Fibroblast of skin of right quadriceps (primary cell): ENCODE data around the gene FBXL7.

Experiments
- DNase-seq: peaks from one replicate; pipeline ENCODE4 v3.0.0-alpha.2; 2013

Gene FBXL7

DNA sequence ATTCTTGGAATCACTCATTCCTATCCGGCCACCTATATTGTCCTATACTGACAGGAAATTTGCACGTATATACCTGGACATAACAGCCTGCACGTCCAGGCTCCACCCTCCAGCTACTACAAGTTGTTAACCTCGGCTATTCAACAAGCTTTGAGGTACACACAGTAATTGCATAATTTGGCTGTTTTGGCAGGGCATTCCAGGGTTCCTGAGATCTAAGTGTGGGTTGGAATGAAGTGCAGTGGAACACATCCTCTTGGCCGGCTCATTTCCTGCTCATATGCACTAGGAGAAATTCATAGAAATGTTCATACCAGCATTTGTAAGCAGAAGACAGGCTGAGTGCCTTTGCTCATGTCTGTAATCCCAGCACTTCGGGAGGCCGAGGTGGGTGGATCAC is 222.3 kb downstream of the FBXL7 start:
- DNase-seq: no peak

GRCh38 chr5:15727375-15727774 is 227.4 kb downstream of the FBXL7 start:
- no peak for DNase-seq

DNA sequence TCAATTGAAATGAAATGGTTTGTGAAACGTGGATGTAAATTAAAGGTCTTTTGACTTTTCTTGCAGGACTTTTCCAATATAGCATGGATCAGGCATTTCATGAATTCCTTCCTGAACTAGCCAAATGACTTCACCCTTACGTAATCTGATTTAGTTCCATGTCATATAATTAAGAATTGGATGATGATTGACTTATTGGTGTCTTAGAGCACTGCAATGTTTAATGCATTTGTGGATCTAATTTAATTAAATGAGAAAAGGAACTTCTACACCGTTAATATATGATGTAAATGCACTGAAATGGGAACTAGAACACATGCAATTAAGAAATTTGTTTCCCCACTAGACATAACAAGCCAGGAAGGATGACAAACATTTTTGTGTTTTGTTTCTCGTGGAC is 228.8 kb downstream of the FBXL7 start:
- no peak for DNase-seq

- no peak for DNase-seq
Observed at GRCh38 chr5:15731699-15732098, 231.7 kb downstream of the FBXL7 start.

DNA sequence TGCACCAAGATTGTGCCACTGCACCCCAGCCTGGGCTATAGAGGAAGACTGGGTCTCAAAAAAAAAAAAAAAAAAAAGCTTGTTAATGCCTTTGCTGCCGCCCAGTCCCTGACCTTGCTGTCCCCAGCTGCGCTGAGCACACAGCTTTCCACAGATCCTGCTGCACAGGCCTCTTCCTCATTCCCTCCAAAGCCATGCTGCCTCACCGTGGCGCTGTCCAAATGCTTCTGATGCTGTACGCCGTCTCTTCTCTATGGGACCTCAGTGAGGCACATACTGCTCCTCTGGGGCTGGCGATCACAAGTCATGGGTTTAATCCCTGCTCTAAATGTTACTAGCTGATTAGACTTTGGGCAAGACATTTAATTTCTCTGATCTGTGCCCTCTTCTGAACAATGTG is 234.1 kb downstream of the FBXL7 start:
- DNase-seq: no peak

GRCh38 chr5:15737036-15737821 is 237.2 kb downstream of the FBXL7 start:
- peak; percentile 51 for DNase-seq

GRCh38 chr5:15737871-15738664 is 238.1 kb downstream of the FBXL7 start:
- DNase-seq: peak; percentile 42

- DNase-seq: no peak
Observed at GRCh38 chr5:15740383-15740782, 240.4 kb downstream of the FBXL7 start.

GRCh38 chr5:15741591-15741990 is 241.6 kb downstream of the FBXL7 start:
- DNase-seq: no peak

DNA sequence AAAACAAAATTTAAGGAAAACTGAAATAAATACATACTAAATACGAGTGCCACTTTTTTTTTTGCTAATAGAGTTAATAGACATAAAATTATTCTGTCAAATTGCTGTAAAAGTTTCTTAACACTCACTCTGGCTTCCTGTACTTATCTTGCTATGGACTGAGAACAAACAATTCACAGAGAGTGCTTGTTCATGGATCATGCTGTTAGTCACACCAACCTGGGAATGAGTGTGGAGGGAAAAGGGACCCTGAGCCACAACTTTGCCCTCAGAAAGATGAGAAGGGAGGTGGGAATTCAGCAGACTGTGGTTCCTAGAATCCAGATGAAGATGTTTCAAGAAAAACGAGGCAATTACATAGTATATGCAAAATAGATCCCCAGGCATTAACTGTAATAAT is 246.9 kb downstream of the FBXL7 start:
- no peak for DNase-seq

DNA sequence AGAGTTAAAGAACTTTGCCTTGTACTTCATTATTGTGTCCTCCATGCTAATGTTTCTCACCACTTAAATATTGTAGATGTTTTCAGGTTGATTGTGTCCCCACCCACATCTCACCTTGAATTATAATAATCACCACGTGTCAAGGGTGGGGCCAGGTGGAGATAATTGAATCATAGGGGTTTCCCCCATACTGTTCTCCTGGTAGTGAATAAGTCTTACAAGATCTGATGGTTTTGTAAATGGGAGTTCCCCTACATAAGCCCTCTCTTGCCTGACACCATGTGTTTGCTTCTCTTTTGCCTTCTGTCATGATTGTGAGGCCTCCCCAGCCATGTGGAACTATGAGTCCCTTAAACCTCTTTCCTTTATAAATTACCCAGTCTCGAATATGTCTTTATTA is 248.3 kb downstream of the FBXL7 start:
- DNase-seq: no peak

DNA sequence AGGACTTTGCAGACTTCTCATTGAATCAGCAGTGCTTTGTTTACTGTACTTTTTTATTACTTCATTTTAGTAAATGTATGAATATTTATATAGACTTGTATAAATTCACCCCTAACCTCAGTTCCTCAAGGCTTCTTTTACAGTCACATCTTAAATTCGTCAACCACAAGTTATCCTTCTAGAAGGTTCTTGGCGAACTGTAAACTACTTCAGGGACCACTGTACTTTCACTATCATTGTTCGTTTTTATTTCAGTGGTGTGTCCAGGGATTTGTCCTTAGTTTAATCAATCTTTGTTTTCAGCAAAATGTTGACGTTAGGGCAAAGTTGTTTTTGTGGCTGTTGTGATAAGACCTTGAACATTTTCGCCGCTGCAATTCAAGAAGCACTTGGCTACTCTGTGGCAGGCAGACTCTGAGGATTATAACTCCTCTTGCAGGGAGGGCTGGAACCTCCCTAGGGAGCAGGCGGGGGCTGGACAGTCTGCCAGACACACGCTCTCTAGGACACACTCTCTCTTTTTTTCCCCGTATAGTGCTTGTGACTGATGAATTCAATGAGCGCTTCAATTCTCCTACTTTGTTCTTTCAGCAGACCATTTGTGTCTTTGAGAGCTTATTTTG is 252.8 kb downstream of the FBXL7 start:
- DNase-seq: no peak

- DNase-seq: no peak
Observed at GRCh38 chr5:15753752-15754151, 253.8 kb downstream of the FBXL7 start.

DNA sequence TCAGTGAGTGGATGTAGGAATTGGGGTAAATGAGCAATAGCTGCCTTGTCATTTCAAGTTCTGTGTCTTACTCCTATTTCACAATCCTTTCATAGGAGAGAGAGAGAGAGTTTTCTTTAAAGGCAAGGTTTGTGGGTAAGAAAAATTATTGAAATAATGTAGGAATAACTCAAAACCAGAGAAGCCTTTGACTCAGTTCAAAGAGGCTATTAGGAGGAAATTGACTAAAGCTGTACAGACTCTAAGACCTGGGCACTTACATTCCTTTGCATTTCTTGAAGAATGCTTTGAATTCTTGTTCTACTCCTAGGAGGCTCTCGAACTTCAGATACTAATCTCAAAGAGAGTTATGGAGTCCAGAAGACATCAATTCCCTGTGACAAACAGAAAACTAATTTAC is 257.1 kb downstream of the FBXL7 start:
- peak; percentile 90 for DNase-seq

DNA sequence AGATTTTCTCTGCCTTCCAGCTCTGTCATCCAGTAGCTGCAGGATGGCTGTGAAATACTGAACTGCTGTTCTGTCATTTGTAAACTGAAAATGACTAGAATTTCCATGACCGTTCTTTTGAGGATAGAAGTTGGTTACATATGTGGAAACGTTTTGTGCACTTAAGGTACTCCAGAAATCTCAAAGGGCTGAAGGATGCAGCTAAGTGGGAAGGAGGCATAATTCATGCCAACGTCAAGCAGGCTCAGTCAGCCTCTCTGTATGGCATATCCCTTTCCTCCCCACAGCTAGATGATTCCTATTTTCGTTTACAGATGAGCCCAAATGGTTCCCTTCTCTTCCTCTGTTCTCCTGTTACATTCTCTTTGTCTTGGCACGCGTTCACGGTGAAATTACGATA is 257.6 kb downstream of the FBXL7 start:
- DNase-seq: no peak

GRCh38 chr5:15762668-15763067 is 262.7 kb downstream of the FBXL7 start:
- no peak for DNase-seq

- DNase-seq: peak; percentile 11
Observed at GRCh38 chr5:15763754-15764153, 263.8 kb downstream of the FBXL7 start.

DNA sequence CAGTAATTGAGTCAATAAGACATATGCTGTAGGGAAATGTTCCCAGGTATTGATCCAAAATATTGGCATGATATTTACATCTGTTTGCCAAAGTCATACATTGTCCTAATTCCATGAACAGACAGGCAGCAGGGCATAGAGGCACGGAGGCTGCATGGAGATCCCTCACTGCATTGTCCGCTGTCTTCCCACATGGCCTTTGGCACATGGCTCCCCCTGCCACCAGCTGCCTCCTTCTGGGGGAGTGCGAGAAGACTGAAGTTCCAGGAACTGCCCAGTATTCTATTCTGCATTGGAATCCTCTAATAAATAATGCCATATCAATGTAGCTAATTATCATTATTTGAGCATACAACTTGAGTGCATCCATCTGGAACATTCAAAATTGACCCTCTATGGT is 269.0 kb downstream of the FBXL7 start:
- no peak for DNase-seq

GRCh38 chr5:15772131-15772530 is 272.2 kb downstream of the FBXL7 start:
- DNase-seq: no peak

DNA sequence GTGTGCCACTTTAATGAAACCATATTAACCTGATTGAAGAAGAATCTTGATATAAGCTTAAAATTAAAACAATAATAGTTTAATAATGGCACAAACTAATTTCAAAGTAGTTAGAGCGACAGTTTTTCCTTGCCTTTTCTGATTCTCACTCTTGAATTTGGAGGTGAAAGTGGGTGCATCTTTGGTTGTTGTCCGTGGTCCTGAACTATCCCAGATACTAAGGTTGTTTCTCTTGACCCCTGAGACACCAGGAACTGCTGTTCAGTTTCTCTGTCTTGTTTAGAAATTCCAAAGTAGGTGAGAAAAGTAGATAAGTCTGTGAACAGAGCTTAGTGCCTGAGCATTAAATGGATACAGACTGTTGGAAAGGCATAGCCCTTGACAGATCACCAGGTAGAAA is 274.7 kb downstream of the FBXL7 start:
- no peak for DNase-seq

- DNase-seq: no peak
Observed at GRCh38 chr5:15776346-15776745, 276.4 kb downstream of the FBXL7 start.

- no peak for DNase-seq
Observed at GRCh38 chr5:15783734-15784133, 283.8 kb downstream of the FBXL7 start.

- no peak for DNase-seq
Observed at GRCh38 chr5:15785531-15785981, 285.6 kb downstream of the FBXL7 start.

DNA sequence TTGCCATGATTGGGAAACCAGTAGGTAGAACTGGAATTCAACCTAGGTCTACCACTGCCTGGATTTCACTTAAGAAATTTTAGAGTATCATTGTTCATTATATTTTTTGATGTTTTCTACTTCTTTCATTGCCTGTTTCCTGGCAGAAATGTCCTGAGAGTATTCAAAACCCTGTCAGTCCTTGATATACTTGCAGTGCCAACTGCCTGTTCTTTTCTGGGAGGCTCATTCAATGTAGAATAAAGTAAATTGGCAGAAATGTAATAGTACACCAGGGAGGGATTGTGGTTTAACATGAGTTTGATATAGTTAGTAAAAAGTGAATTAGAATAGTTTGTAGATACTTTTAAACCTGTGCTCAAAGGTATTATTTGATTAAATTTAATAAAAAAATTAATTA is 286.3 kb downstream of the FBXL7 start:
- DNase-seq: no peak
